Stimulated activated CD4-positive, alpha-beta T cell treated with anti-CD3 and anti-CD28 coated beads, Interleukin-4, amount 100 ng/mL, for 1 hour (primary cell): Measurements from ENCODE around the gene RCAN2.
"Not testable (repeated sequence)": the region's sequence is repeated elsewhere in the genome, so short reads cannot be mapped to it uniquely, and the experiment has no call there.

Experiments used
- DNase-seq: peaks from one replicate; pipeline ENCODE4 v3.0.0-alpha.2; 2020

RCAN2 gene

DNA sequence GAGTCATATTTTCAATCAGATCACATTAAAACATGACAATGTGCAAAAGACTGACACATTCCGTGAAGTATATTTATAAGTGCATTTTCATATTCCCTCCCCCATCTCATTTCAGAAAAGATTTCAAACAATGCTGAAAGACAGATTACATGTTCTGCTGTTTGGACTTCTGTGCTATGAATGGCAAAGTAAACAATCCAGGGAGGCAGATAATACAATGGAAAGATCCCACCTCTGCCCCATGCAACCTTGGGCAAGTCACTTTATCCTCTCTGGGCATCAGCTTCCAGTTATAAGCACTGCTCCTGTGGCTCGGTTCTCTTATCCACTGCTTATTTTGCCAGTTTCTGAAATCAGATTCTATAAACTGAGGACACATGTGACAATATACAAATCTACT, 110.2 kb downstream of the RCAN2 start:
- no peak for DNase-seq

GRCh38 chr6:46380152-46380807, 111.0 kb downstream of the RCAN2 start:
- no peak for DNase-seq

DNA sequence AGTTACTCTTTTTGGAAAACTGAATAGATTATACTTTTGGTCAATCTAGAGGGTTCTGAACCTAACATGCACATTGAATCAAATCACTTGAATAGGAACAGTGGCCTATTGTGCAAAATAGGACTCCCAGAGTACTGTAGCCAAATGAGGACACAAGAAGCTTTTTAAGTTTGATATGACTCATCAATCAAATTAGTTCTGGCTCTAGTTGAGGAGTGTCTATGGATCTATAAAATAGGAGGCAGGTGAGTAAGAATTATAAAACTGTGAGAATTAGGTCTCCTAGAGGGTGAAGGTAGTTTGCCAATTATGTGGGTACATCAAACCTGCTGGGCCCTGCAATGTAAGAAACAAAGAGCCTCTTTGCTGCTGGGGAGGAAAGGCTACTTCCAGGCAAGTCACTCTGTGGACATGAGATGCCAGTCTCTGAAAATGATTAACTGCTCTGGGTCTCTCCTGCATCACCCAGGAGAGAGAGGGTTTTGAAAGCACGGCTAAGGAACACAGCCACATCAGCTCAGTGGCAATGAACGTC, 112.3 kb downstream of the RCAN2 start:
- no peak for DNase-seq

DNA sequence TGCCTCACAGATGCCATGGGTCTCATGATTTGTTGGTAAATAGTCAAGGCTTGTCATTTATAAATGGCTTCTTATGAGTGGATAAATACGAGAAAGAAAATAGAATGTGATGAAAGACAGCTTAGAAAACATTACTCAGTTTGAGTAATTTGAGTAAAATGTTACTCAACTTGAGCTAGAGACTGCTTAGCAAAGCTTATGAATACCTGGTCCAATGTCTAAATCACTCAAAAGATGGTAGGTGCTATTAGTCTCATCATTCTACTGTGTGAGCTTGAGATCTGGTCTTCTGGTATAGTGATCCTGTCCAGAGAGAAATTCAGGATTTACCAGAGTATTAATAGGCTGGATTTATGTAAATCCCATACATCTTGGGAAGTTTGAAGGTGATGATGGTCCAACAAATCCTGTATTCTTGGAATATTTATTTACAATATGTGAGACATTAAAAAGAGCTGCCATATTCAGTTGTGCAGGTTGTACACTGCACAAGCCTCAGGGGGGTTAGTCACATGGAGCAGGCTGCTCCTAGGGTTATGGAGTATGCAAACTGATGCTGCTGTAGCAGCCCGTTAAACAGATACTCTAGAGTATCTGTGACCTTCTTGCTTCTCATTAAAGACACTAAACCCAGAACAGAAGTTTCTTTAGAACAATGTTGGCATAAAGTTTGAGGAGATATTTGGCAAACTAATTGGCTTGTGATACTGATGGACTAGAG, 112.9 kb downstream of the RCAN2 start:
- no peak for DNase-seq

GRCh38 chr6:46377209-46377608, 114.0 kb downstream of the RCAN2 start:
- DNase-seq: no peak

- DNase-seq: no peak
Measured at GRCh38 chr6:46376562-46377061, 114.6 kb downstream of the RCAN2 start.

DNA sequence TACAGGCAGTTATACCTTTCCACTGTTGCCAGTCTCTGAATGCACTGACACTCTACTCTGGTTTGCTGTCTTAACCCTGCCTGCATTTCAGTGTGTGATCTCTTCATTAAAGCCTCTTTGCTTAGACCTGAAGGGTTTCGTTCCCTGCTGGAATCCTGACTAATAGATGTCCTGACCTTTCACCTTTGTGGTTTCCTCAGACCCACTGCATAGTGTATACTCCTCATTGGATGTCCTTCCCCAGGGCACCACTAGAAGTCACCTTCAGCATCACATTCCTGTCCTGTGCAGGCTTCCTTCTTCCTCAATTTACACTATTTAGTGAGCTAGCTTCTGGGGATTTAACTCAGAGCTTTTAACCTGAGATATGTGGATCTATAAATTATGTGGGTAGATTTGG, 120.6 kb downstream of the RCAN2 start:
- no peak for DNase-seq

- no peak for DNase-seq
Measured at GRCh38 chr6:46368169-46368536, 123.1 kb downstream of the RCAN2 start.

DNA sequence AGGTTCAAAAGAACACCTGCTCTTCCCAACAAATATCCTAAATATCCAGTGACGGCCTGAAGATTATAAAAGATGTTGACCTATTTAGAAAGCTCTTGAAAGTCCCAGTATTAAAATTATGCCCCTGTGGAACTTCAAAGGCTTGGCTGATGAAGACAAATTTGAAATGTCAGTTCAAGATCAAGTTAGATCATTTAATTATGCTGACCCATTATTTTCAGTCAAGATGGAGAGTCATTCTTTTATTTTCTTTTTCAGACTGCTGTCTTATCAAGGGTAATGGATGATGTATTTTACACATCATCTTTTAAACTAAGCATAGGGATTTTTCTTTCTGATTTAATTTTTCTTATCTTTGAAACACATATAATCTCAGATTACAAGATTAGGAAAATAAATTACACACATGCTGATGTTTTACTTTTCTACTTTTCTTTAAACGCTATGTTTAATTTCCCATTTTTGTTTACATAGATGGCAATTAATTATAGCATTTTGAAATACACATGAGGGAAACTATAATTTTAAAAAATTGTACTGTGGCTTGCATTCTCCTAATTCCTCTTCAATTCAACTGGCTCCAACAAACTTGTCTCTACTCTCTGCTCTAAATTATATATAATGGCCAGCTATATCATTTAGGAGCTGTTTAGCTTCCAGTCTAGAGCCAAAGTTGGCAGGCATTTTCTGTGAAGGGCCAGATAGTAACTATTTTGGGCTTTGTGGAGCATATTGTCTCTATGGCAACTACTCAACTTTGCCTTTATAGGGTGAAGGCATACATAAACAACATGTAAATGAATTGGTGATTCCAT, 123.7 kb downstream of the RCAN2 start:
- no peak for DNase-seq

- DNase-seq: no peak
Measured at GRCh38 chr6:46366190-46366900, 124.9 kb downstream of the RCAN2 start.

- no peak for DNase-seq
Measured at GRCh38 chr6:46357591-46357990, 133.7 kb downstream of the RCAN2 start.

DNA sequence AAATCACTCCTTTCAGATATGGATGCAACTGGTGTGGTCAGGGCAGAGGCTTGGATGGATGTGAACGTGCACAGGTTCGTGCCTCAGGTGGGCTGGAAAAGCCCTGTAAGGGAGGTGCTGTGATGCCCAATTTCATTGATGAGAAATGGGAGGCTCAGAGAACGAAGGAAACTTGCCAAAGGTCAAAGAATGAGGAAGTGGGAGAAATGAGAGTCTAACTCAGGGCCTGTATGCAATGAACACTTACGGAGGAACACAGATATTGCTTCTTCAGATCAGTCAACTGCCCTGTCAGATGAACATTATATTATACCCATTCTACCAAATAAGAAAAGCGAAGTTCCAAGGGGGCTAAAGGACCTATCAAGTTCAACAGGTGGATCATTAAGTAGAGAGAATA, 134.7 kb downstream of the RCAN2 start:
- no peak for DNase-seq

DNA sequence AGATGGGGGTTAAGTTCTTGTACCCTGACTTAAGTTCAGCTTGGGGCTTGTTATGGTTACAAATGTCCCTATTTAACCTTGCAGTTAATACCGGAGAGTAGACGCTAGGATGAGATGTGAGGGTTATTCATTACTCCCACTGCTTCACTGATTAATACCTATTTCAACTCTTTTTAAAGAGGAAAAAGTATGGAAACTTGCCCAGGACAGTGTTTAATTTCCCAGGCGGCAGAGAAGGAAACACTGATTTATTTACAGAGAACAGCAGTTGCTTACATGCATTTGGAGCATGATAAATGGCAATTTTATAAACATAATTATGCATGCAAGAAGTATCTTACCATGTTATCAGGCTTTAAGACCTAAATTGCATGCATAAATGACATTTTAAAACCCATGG, 137.7 kb downstream of the RCAN2 start:
- DNase-seq: no peak

DNA sequence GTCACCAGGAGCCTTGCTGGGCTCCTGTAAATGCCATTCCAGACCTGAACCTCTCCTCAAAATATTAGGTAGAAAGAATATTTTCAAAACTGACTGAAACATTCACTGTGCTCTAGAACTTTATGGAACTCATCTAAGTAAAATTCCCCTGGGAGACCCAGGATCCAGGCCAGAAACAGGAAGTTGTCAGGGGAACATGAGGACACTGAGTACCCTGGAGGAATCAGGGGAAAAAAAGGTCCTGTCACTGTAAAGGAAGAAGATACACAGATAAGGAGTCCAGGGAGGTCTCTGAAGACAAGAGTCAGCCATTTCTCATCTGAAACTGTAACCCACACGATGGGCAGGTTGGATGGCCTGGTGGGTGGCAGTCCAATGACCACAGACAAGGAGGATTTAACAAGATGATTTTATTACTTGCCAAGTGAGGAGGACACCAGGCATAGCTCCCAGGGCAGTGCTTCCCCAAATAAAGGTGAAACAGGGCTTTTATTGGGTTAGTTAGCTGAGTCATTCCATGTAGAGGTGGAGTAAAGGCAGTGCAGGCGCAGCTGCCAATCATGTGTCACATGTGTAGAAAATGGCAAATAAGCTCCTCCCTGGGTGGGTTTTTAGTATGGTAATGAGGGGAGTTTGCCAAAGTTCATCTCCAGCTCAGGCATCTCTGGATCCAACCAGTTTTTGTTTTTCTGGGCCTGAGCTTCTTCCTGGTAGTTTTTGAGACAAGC, 138.5 kb downstream of the RCAN2 start:
- no peak for DNase-seq

GRCh38 chr6:46350714-46351113, 140.5 kb downstream of the RCAN2 start:
- DNase-seq: no peak

DNA sequence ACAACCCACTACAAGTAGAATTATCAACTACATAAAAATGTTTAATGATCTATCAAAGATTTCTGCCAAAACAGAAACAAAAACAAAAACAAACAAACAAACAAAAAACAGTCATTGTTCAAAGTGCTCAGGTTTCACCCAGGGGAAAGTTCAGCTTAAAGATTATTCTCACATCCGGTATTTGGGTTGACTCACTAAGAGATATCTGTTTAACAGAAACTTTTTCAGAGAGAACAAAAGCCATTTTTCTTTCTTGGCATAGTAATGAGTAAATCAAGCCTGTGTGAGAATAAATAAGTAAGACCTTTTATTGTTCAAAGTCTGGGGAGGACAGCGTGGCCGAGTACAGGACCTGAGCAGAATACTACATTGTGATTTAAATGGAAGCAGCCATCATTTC, 143.6 kb downstream of the RCAN2 start:
- DNase-seq: no peak

DNA sequence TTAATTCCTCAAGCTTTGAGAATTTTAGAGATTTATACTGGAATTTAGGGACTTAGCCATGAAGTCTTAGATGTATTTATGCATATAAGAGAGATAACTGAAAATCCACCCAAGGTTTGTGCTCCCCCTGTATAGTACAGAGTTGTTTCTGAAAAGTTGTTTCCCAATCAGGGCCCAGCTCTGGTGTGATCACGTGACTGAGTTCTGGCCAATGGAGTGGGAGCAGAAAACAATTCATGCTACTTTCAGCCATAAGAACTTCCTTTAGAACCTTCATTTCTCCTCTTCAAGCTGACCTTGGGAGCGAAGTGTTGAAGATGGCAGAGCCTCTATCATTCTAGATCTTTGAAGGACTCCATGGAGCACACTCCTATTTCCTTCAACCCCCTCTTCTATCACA, 151.0 kb downstream of the RCAN2 start:
- DNase-seq: no peak

DNA sequence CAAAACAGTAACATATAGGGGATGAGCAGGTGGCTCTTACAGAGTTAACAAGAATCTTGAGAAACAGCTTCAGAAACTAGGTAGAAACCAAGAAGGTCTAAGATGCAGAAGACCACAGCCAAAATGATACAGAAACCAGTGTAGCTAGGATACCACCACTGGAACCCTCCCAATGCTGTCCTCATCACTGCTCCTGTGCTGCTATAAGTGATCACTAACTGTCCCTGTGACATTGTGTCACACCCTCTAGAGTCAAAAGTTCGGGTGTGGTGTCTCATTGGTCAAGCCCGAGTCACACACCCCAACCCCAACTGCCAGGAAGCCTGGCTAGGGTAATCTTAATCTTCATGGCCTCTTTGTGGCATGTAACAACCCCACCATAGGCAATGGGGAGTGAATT, 153.1 kb downstream of the RCAN2 start:
- DNase-seq: no peak

- no peak for DNase-seq
Measured at GRCh38 chr6:46334442-46334841, 156.8 kb downstream of the RCAN2 start.

DNA sequence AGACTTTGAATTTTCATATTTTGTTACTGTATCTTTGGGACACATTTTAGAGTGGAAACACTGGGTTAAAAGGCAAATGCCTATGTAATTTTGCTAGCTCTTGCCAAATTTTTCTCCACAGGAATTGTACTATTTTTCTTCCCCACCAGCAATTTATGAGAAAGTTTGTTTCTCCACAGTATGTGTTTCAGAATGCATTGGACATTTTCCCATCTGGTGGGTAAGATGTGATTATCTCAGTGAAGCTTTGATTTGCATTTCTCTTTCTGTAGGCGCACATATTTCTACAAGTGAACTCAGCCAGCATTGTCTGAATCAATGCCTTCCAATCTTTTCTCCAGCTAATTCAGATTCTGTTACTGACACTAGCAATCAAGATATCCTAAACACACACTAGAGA, 157.8 kb downstream of the RCAN2 start:
- DNase-seq: no peak

- not testable (repeated sequence) for DNase-seq
Measured at GRCh38 chr6:46332448-46332847, 158.8 kb downstream of the RCAN2 start.

DNA sequence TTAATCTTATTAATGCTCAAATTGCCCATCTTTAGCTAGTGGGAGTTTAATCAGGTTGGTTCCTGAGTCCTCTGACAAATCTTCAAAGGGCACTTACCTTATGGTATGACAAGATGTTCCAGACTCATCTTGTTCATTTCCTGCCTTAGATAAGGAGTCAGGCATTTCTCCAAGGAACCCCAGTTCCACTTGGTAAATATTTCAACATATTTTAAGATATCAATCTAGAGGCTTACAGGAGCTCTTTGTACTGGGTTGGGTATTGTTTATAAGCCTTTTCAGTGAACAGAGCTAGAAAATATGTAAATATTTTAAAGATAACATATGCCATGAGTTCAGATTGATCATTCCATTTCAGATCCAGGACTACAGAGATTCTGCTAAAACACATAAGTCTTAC, 159.8 kb downstream of the RCAN2 start:
- no peak for DNase-seq
